Astrocyte of the hippocampus (primary cell): ENCODE data around the gene SHROOM3.

Source experiments
- DNase-seq: peaks from one replicate; pipeline ENCODE4 v3.0.0; 2011; ENCODE audit warnings: low read depth, low spot score

Gene SHROOM3

DNA sequence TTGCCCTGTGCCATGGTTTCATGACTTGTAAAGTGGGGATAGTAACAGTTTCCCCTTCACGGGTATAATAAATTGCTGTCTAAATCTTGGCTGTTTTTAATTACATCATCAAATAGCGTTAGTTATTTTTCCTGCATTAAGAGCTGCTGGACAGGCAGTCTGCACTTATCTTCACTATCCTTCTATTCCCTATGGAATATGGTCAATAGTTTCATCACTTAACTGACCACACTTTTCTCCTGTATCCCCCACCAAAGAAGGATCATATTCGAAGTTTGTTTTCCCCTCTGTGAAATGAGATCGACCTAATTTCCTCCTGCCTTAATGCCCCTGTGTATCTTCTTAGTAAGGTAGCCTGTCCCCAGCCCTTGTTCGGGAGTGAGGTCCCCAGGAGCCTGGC lies 133.2 kb downstream of the SHROOM3 start:
- DNase-seq = no peak

DNA sequence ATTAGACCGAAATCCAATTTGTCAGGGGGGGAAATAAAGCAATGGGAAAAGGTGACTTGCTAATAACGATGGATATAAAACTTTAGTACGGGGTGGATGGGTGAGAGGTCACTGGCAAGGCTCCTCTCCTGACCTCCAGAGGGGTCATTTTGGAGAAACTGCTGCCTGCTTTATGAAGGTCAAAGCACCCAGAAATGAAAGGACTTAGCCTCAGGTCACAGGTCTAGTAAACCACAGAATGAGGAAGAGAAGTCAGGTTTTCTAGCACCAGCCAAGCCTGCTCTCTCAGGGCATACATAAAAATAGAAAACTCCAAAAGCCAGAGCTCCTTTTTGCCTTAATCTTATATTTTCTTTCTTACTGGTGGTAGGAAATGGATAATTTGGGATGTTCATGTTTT lies 134.2 kb downstream of the SHROOM3 start:
- DNase-seq = no peak

DNA sequence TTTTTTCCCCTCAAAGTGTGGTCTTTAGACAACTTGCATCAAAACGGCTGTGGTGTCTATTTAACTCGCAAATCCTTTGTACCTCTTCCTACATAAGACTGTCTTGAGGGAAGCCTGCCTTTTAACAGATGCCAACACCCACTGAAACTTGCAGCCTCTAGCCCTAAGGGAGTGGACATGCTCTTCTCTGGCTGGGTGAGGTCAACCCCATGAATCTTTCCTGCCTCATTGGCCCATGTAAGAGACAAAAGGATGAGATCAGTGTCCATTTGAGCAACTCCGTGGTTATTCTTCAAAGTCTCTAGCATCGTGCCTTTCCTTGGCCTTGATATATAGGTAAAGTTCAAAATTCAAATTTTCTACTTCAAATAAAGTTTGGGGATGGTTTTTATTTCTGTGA lies 134.7 kb downstream of the SHROOM3 start:
- DNase-seq = no peak

DNA sequence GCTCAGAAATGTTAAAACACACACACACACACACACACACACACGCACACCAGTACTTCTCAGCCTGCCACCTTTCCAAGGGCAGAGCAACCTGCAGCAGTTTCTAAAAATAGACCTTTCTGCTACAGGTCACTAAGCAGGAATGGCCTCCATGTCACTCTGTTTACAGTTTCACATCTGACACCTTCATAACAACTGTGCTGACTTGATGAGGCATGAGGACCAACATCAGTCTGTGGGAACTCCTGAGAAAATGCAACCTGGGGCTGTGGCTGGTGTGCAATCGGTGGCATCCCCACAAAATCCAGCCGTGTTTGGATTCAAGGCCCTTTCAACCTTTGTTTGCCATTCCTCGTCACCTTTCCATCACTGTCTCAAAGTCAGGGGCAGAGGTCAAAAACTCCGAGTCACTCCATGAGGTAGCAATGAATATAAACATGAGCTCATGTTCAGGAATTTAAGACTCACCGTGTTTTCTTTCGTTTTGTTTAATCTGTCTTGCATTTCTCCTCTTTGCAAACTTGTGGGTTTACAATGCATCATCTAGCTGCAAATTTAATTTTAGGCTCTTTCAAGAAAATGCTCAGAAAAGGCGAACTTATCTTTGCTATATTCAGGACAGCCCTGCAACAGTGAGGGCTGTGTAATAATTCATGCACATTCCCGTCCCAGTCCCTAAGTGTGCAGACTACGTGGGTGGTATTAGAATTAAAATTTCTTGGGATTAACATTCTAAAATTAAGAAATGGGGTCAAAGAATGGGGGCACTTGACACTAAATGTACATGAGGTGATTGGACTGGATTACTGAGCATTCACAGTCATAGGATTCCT lies 135.3 kb downstream of the SHROOM3 start:
- peak; percentile 75 for DNase-seq

GRCh38 chr4:76571274-76571673 lies 136.2 kb downstream of the SHROOM3 start:
- DNase-seq = no peak

- DNase-seq = no peak
Measured at GRCh38 chr4:76572224-76572623, 137.2 kb downstream of the SHROOM3 start.

GRCh38 chr4:76576824-76577223 lies 141.8 kb downstream of the SHROOM3 start:
- no peak for DNase-seq

- no peak for DNase-seq
Measured at GRCh38 chr4:76578002-76578560, 143.1 kb downstream of the SHROOM3 start.

GRCh38 chr4:76579596-76580375 lies 144.8 kb downstream of the SHROOM3 start:
- DNase-seq = no peak

- DNase-seq = no peak
Measured at GRCh38 chr4:76581077-76581962, 146.3 kb downstream of the SHROOM3 start.

- DNase-seq = no peak
Measured at GRCh38 chr4:76582074-76582816, 147.2 kb downstream of the SHROOM3 start.

DNA sequence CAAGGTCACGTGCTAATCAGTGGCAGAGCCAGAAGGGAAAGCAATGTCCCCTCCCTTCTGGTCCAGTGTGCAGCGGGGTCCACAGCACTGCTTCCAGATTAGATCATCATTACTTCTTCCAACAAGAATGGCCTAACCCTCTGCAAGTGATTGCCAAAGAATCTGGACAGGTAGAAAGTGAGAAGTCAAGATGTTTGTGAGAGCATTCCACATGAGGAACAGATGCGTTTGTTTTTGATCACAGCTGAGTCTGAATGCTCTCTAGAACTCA lies 147.7 kb downstream of the SHROOM3 start:
- no peak for DNase-seq

GRCh38 chr4:76584241-76585152 lies 149.5 kb downstream of the SHROOM3 start:
- DNase-seq = no peak

DNA sequence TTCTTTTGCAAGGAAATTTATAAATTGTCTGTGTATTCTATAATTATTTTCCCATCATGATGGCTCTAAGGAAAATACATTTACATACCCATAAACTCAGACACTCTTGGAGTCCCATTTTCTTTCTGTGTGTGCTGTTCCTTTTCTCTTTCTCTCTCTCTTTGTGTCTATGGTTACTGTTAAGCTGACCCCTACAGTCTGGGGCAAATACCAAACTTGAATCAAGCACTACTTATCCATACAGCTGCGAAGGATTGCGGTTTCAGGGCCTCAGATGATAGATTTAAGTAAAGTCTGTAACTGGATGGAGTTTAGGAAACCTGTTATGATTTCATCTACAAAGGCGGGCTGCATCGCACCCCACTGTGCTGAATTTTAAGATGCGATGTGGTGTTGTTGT lies 150.2 kb downstream of the SHROOM3 start:
- DNase-seq = peak; percentile 85

GRCh38 chr4:76585897-76586360 lies 150.9 kb downstream of the SHROOM3 start:
- DNase-seq = peak; percentile 92

DNA sequence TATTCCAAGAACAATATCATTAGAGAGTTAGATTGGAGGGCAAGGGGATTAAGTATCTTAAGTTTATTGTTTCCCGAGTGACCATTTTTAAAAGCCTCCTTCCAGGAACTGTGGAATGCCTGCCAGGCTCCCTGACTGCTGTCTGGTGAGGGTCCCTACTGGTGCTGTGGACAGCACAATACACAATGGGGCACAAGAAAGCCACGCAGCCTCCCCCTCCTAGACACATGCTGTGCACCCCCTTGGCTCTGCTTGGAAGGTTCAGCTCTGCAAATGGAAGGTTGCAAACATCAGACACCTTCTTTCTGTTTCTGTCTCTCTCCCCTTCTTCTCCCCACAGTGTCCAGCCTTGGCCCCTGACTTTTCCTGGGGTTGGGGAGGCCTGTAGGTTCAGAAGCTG lies 153.2 kb downstream of the SHROOM3 start:
- peak; percentile 44 for DNase-seq

DNA sequence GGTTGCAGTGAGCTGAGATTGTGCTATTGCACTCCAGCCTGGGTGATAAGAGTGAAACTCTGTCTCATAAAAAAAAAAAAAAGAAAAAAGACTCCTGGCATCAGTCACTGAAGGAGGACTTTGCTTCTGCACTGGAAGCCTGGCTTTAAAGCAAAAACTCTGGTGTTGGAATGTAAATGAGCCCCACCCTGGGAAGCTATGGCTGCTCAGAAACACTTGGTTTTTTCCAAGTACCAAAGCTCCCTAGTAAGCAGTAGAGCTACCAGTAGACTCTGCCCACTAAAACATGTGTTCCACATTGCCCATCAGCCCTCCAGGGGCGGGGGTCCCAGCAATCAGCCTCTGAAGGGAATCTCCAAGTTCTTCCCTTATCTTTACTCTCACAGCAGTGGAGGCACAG lies 154.4 kb downstream of the SHROOM3 start:
- DNase-seq = peak; percentile 86

- peak; percentile 98 for DNase-seq
Measured at GRCh38 chr4:76589872-76590797, 155.1 kb downstream of the SHROOM3 start.

GRCh38 chr4:76590798-76591281 lies 155.8 kb downstream of the SHROOM3 start:
- peak; percentile 77 for DNase-seq
